Measurements from ENCODE around the gene NLRC5. TPM values are rescaled to one million over a fixed set of nuclear protein-coding genes. Genes with fewer than 3 reads are reported as not detected.
"Not testable (repeated sequence)": the region's sequence is repeated elsewhere in the genome, so short reads cannot be mapped to it uniquely, and the experiment has no call there.

The NLRC5 gene
- polyA plus RNA-seq, 3 donors: 1.8 to 4.3 (median 3.5) TPM

- no peak for DNase-seq
Measured at GRCh38 chr16:57098188-57098841, 109.0 kb downstream of the NLRC5 start.

- DNase-seq: not testable (repeated sequence)
Measured at GRCh38 chr16:57099965-57100364, 110.6 kb downstream of the NLRC5 start.

- DNase-seq: no peak
Measured at GRCh38 chr16:57100445-57100844, 111.1 kb downstream of the NLRC5 start.

- no peak for DNase-seq
Measured at GRCh38 chr16:57102888-57103851, 113.8 kb downstream of the NLRC5 start.

GRCh38 chr16:57104706-57105105 lies 115.3 kb downstream of the NLRC5 start:
- DNase-seq: no peak

GRCh38 chr16:57105184-57105583 lies 115.8 kb downstream of the NLRC5 start:
- no peak for DNase-seq

- no peak for DNase-seq
Measured at GRCh38 chr16:57106767-57107166, 117.4 kb downstream of the NLRC5 start.

- DNase-seq: no peak
Measured at GRCh38 chr16:57107321-57107922, 118.1 kb downstream of the NLRC5 start.

- DNase-seq: no peak
Measured at GRCh38 chr16:57108432-57108831, 119.1 kb downstream of the NLRC5 start.

GRCh38 chr16:57109259-57110105 lies 120.1 kb downstream of the NLRC5 start:
- not testable (repeated sequence) for DNase-seq

- DNase-seq: no peak
Measured at GRCh38 chr16:57110937-57111336, 121.6 kb downstream of the NLRC5 start.

GRCh38 chr16:57111420-57111819 lies 122.1 kb downstream of the NLRC5 start:
- no peak for DNase-seq

GRCh38 chr16:57112403-57113041 lies 123.2 kb downstream of the NLRC5 start:
- DNase-seq: no peak

- DNase-seq: no peak
Measured at GRCh38 chr16:57113042-57113453, 123.7 kb downstream of the NLRC5 start.

- no peak for DNase-seq
Measured at GRCh38 chr16:57113664-57114063, 124.3 kb downstream of the NLRC5 start.

- DNase-seq: no peak
Measured at GRCh38 chr16:57115168-57115513, 125.8 kb downstream of the NLRC5 start.

GRCh38 chr16:57115514-57116182 lies 126.3 kb downstream of the NLRC5 start:
- DNase-seq: peak; percentile 17

- no peak for DNase-seq
Measured at GRCh38 chr16:57118461-57119084, 129.2 kb downstream of the NLRC5 start.

- no peak for DNase-seq
Measured at GRCh38 chr16:57123216-57123973, 134.0 kb downstream of the NLRC5 start.
